Panc1 (cell line): ENCODE data around the gene ACSL6. TPM values are rescaled to one million over a fixed set of nuclear protein-coding genes. Genes with fewer than 3 reads are reported as not detected.

Source experiments
- ATAC-seq: fragments of 200-7000 bp; cut with Tn5 transposase; 2 replicates; pipeline ENCODE4 v1.9.1; 2020; ENCODE audit warnings: mild to moderate bottlenecking, moderate library complexity
- BruUV-seq: library from RNA; stranded (reverse); fragments of 400-500 nt; replicated peaks from 2 replicates; lab custom pipeline; 2021; lab: Mats Ljungman, UMichigan
- CTCF ChIA-PET: fragments of 300-600 bp; sonication (Branson Sonifier 250); formaldehyde crosslinking; loops from one replicate; lab custom pipeline; 2022; ENCODE audit warnings: antibody characterized with exemption; lab: Charles Lee
- POLR2A ChIA-PET: fragments of 300-600 bp; sonication (Branson Sonifier 250); formaldehyde crosslinking; loops from one replicate; lab custom pipeline; 2022; ENCODE audit warnings: antibody characterized with exemption; lab: Charles Lee
- DNase-seq: peaks from one replicate; pipeline ENCODE4 v3.0.0-alpha.2; 2010; ENCODE audit warnings: low read depth, low spot score
- H3K27ac ChIP-seq: 2 replicates; pipeline ENCODE4 v1.5.1; 2011; ENCODE audit warnings: mild to moderate bottlenecking, low read length, inconsistent platforms
- H3K27me3 ChIP-seq: fragments of 200-500 bp; sonication (Bioruptor generic); 2 replicates; pipeline ENCODE4 v1.6.0; 2014; ENCODE audit warnings: low read length, inconsistent platforms; ENCODE audit not compliant: control insufficient read depth, insufficient read depth
- H3K36me3 ChIP-seq: fragments of 200-500 bp; sonication (Bioruptor generic); 2 replicates; pipeline ENCODE4 v1.5.1; 2014; ENCODE audit warnings: inconsistent platforms, mild to moderate bottlenecking, low read length, moderate library complexity; ENCODE audit not compliant: control insufficient read depth, insufficient read depth
- H3K4me1 ChIP-seq: 2 replicates; pipeline ENCODE4 v1.5.1; 2011; ENCODE audit warnings: inconsistent platforms, mild to moderate bottlenecking, low read length, moderate library complexity; ENCODE audit not compliant: control insufficient read depth, insufficient read depth
- H3K4me3 ChIP-seq, 2 experiments: 2 replicates each; pipeline ENCODE4 v1.5.1; 2011 to 2012; ENCODE audit warnings: low read depth in 2 of 2, low read length in 2 of 2, mild to moderate bottlenecking in 2 of 2, inconsistent platforms in 1 of 2, moderate library complexity in 1 of 2
- H3K9me3 ChIP-seq: fragments of 200-500 bp; sonication (Bioruptor generic); 2 replicates; pipeline ENCODE4 v1.5.1; 2014; ENCODE audit warnings: low read depth, mild to moderate bottlenecking, inconsistent platforms, low read length, moderate library complexity; ENCODE audit not compliant: control insufficient read depth, insufficient read depth
- POLR2AphosphoS5 ChIP-seq: IDR thresholded peaks from 2 replicates; pipeline ENCODE4 v1.6.1; 2012; ENCODE audit warnings: mild to moderate bottlenecking, low read depth, low read length, moderate library complexity
- REST ChIP-seq, 2 experiments: IDR thresholded peaks; 2 replicates each; pipeline ENCODE4 v1.6.1; 2011 to 2012; ENCODE audit warnings: low read depth in 2 of 2, control low read depth in 1 of 2, low read length in 1 of 2, mild to moderate bottlenecking in 1 of 2, moderate library complexity in 1 of 2; ENCODE audit not compliant: insufficient read depth in 1 of 2
- SIN3A ChIP-seq: IDR thresholded peaks from 2 replicates; pipeline ENCODE4 v1.6.1; 2012; ENCODE audit warnings: low read depth, mild to moderate bottlenecking, low read length, moderate library complexity, borderline replicate concordance; ENCODE audit not compliant: insufficient read depth
- TCF7L2 ChIP-seq: IDR thresholded peaks from 2 replicates; pipeline ENCODE4 v1.6.1; 2011; ENCODE audit warnings: mild to moderate bottlenecking, low read depth, low read length, inconsistent platforms
- in situ Hi-C: cut with HindIII; loops from 2 replicates; pipeline ENCODE4 v1.10.0; 2016; ENCODE audit warnings: low sequenced_read_pairs, low pct_unique_long_range_greater_than_20kb
- intact Hi-C: fragments of 100-400 bp; cut with micrococcal nuclease; formaldehyde crosslinking; loops from one replicate; pipeline ENCODE4 v1.10.0; 2022; ENCODE audit not compliant: unreplicated experiment
- total RNA-seq: library from RNA; stranded (reverse); gene quantifications from one replicate; pipeline ENCODE4 v1.2.1, GENCODE V29; 2021; ENCODE audit not compliant: unreplicated experiment
- TF ChIP-seq, protein P1 (sequence below): fragments of 450-650 bp; IDR thresholded peaks from 2 replicates; pipeline ENCODE4 v1.5.1; 2017; ENCODE audit warnings: mild to moderate bottlenecking

Gene ACSL6
- total RNA-seq, 1 experiment from 2014 or later = 0.18 TPM

DNA sequence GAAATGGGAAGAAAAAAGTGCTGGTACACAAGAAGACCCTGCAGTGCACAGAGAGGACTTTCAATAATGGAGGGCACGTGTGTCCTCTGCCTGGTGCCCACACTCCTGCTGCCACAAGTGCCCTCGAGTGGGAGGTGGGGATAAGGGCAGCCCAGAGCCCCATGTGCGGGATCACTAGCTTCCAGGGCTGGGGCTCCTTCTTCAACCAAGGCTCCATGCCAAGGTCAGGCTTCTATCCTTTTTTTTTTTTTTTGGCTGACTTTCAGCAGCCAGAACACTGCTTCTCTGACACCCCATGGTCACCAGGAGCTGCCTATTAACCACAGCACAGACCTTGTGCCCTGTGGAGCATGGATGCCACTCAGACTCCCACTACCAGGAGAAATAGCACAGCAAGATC, 7.5 kb downstream of the ACSL6 start:
- H3K4me1 ChIP-seq = no peaks in the 10 kb centered on the region
- in situ Hi-C loops (no loop called here), intact Hi-C loops (no loop called here)
- H3K9me3 ChIP-seq = no peaks in the 10 kb centered on the region
- H3K4me3 ChIP-seq = no peak overlapping the region
- H3K27me3 ChIP-seq = no peaks in the 10 kb centered on the region
- ChIA-PET POLR2A (no interaction called here), CTCF (no interaction called here)
- no peak for DNase-seq
- no peaks in the 10 kb centered on the region for H3K36me3 ChIP-seq
- TF ChIP-seq POLR2AphosphoS5 = no peak
- no peak for TF ChIP-seq REST (IDR thresholded peaks at IDR 0.05; ENCODE audit: insufficient read depth in 1 of 2, low read depth in 2 of 2, low read length in 1 of 2)
- TF ChIP-seq, protein P1, sequence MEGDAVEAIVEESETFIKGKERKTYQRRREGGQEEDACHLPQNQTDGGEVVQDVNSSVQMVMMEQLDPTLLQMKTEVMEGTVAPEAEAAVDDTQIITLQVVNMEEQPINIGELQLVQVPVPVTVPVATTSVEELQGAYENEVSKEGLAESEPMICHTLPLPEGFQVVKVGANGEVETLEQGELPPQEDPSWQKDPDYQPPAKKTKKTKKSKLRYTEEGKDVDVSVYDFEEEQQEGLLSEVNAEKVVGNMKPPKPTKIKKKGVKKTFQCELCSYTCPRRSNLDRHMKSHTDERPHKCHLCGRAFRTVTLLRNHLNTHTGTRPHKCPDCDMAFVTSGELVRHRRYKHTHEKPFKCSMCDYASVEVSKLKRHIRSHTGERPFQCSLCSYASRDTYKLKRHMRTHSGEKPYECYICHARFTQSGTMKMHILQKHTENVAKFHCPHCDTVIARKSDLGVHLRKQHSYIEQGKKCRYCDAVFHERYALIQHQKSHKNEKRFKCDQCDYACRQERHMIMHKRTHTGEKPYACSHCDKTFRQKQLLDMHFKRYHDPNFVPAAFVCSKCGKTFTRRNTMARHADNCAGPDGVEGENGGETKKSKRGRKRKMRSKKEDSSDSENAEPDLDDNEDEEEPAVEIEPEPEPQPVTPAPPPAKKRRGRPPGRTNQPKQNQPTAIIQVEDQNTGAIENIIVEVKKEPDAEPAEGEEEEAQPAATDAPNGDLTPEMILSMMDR = no peak
- TF ChIP-seq SIN3A = no peak
- TF ChIP-seq TCF7L2 = no peak
- no peak overlapping the region for H3K27ac ChIP-seq
- no peak for ATAC-seq
- no TSS peak for BruUV-seq

DNA sequence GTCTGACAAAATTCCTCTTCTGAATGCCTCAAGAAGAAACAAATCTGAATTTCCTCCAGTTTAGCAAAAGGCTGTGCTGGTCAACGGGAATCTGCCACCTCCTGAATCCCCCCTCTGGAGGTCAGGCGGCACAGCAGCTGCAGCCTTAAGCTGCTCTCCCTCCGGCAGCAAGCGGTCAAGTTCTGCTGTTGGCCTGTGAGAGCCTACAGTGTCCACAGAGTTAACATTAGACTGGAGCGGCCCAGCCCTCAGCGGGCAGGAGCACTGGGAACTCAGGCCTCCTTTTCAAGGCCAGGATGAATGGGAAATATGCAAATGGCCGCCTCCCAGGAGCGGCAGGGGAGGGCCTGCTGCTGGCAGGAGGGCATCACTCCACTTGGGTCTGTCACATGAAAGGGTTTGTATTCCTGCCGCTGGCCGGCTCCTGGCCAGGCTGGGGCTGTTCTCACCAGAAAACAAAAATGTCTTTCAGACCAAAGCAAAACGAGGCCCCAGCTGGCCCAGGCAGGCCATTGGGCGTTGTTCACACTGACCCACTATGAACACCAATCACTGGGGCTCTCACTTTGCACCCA, 8.2 kb downstream of the ACSL6 start:
- Histone ChIP-seq H3K4me3 (no peak overlapping the region), H3K9me3 (no peaks in the 10 kb centered on the region), H3K27ac (no peak overlapping the region), H3K27me3 (no peaks in the 10 kb centered on the region), H3K4me1 (no peaks in the 10 kb centered on the region), H3K36me3 (no peaks in the 10 kb centered on the region)
- no TSS peak for BruUV-seq
- DNase-seq (no peak), ATAC-seq (no peak)
- in situ Hi-C loops (no loop called here), intact Hi-C loops (no loop called here)
- CTCF ChIA-PET = no interaction called here
- POLR2A ChIA-PET = no interaction called here
- no peak for TF ChIP-seq TCF7L2

- no peaks in the 10 kb centered on the region for H3K36me3 ChIP-seq
- intact Hi-C loops = no loop called here
- no TSS peak for BruUV-seq
- no peaks in the 10 kb centered on the region for H3K4me1 ChIP-seq
- no peaks in the 10 kb centered on the region for H3K27me3 ChIP-seq
- H3K4me3 ChIP-seq = no peak overlapping the region
- no peak overlapping the region for H3K27ac ChIP-seq
- ChIA-PET POLR2A (interaction anchor here (0.8 kb wide), 1 partner anchor 15 kb away, joined by 3 read pairs; no protein-coding TSS in a partner anchor), CTCF (no interaction called here)
- no peak for DNase-seq
- TF ChIP-seq SIN3A = no peak
- no peak for TF ChIP-seq TCF7L2
- TF ChIP-seq, protein P1 = no peak
- TF ChIP-seq REST (IDR thresholded peaks at IDR 0.05; ENCODE audit: insufficient read depth in 1 of 2, low read depth in 2 of 2, low read length in 1 of 2) = no peak
- TF ChIP-seq POLR2AphosphoS5 = no peak
- H3K9me3 ChIP-seq = no peaks in the 10 kb centered on the region
- no peak for ATAC-seq
- in situ Hi-C loops = no loop called here
Measured at GRCh38 chr5:132002757-132003156, 8.7 kb downstream of the ACSL6 start.
